GM23338 (cell line): Measurements from ENCODE around the gene EPHB1. TPM values are rescaled to one million over a fixed set of nuclear protein-coding genes. Genes with fewer than 3 reads are reported as not detected.

Experiments used
- ATAC-seq: fragments of 200-7000 bp; cut with Tn5 transposase; 3 replicates; pipeline ENCODE4 v1.9.1; 2020
- DNase-seq: peaks from one replicate; pipeline ENCODE4 v3.0.0-alpha.2; 2015; ENCODE audit warnings: low spot score
- H2AFZ ChIP-seq: fragments of 200-600 bp; sonication (generic); 2 replicates; pipeline ENCODE4 v1.8.0; 2016; ENCODE audit warnings: antibody characterized with exemption, mild to moderate bottlenecking, moderate library complexity
- H3F3A ChIP-seq: fragments of 200-600 bp; sonication (generic); replicated peaks from 2 replicates; pipeline ENCODE4 v1.8.0; 2017; ENCODE audit warnings: antibody characterized with exemption, mixed run types, low read depth
- H3K27ac ChIP-seq: fragments of 200-600 bp; sonication (generic); 2 replicates; pipeline ENCODE4 v1.6.1; 2016; ENCODE audit warnings: low read depth
- H3K27me3 ChIP-seq: fragments of 200-600 bp; sonication (generic); 2 replicates; pipeline ENCODE4 v1.8.0; 2016; ENCODE audit warnings: mild to moderate bottlenecking, mixed run types, moderate library complexity; ENCODE audit not compliant: insufficient read depth
- H3K36me3 ChIP-seq: fragments of 200-600 bp; sonication (generic); 2 replicates; pipeline ENCODE4 v1.8.0; 2016; ENCODE audit warnings: mild to moderate bottlenecking; ENCODE audit not compliant: insufficient read depth
- H3K4me1 ChIP-seq: fragments of 200-600 bp; sonication (generic); 2 replicates; pipeline ENCODE4 v1.8.0; 2016; ENCODE audit warnings: mild to moderate bottlenecking, moderate library complexity; ENCODE audit not compliant: insufficient read depth
- H3K4me2 ChIP-seq: fragments of 200-600 bp; sonication (generic); 2 replicates; pipeline ENCODE4 v1.7.1; 2017; ENCODE audit warnings: mixed run types
- H3K4me3 ChIP-seq: fragments of 200-600 bp; sonication (generic); 2 replicates; pipeline ENCODE4 v1.6.1; 2016; ENCODE audit warnings: mixed run types
- H3K79me2 ChIP-seq: fragments of 200-600 bp; sonication (generic); replicated peaks from 2 replicates; pipeline ENCODE4 v1.8.0; 2017; ENCODE audit warnings: mild to moderate bottlenecking; ENCODE audit not compliant: insufficient read depth
- H3K9me2 ChIP-seq: fragments of 200-600 bp; sonication (generic); 2 replicates; pipeline ENCODE4 v1.8.0; 2017; ENCODE audit not compliant: insufficient read depth
- H4K20me1 ChIP-seq: fragments of 200-600 bp; sonication (generic); replicated peaks from 2 replicates; pipeline ENCODE4 v1.8.0; 2017; ENCODE audit warnings: mild to moderate bottlenecking; ENCODE audit not compliant: insufficient read depth
- H3K27ac Mint-ChIP-seq: 2 replicates; pipeline ENCODE4 v1.8.0; 2020; ENCODE audit warnings: inconsistent platforms, mild to moderate bottlenecking, moderate library complexity, mixed read lengths
- H3K27me3 Mint-ChIP-seq: 3 replicates; pipeline ENCODE4 v1.8.0; 2022; ENCODE audit warnings: low read depth, mild to moderate bottlenecking, moderate library complexity, mixed read lengths, inconsistent platforms; ENCODE audit not compliant: insufficient read depth, poor library complexity
- H3K36me3 Mint-ChIP-seq: 3 replicates; pipeline ENCODE4 v1.8.0; 2021; ENCODE audit warnings: low read depth, mild to moderate bottlenecking, inconsistent platforms, moderate library complexity, mixed read lengths
- H3K4me1 Mint-ChIP-seq: 3 replicates; pipeline ENCODE4 v1.8.0; 2020; ENCODE audit warnings: mild to moderate bottlenecking, inconsistent platforms, mixed read lengths
- H3K4me3 Mint-ChIP-seq: 3 replicates; pipeline ENCODE4 v1.8.0; 2021; ENCODE audit warnings: moderate library complexity, mild to moderate bottlenecking, inconsistent platforms, mixed read lengths
- H3K9me3 Mint-ChIP-seq: 3 replicates; pipeline ENCODE4 v1.8.0; 2020; ENCODE audit warnings: moderate library complexity, mild to moderate bottlenecking, inconsistent platforms, mixed read lengths
- ETS1 ChIP-seq: IDR thresholded peaks from 2 replicates; pipeline ENCODE4 v1.6.1; 2016; ENCODE audit warnings: antibody characterized with exemption
- EZH2phosphoT487 ChIP-seq: fragments of 200-600 bp; sonication (generic); IDR thresholded peaks from one replicate; pipeline ENCODE4 v1.8.1; 2018; ENCODE audit warnings: antibody characterized with exemption; ENCODE audit not compliant: unreplicated experiment
- JUNB ChIP-seq: IDR thresholded peaks from one replicate; pipeline ENCODE4 v1.6.1; 2016; ENCODE audit warnings: antibody characterized with exemption; ENCODE audit not compliant: unreplicated experiment
- ZNF114 ChIP-seq: fragments of 250-450 bp; sonication (Bioruptor Pico); IDR thresholded peaks from 2 replicates; pipeline ENCODE4 v1.5.0; 2020; ENCODE audit warnings: mild to moderate bottlenecking, moderate library complexity
- ZNF331 ChIP-seq: fragments of 250-450 bp; sonication (Bioruptor Pico); IDR thresholded peaks from 2 replicates; pipeline ENCODE4 v1.5.0; 2020; ENCODE audit warnings: low read depth, mild to moderate bottlenecking, moderate library complexity
- polyA plus RNA-seq: library from polyadenylated mRNA; unstranded; fragments of >200 nt; fragmentation: Nextera tagmentation; extraction: Ambion mirVana; gene quantifications from 2 replicates; pipeline ENCODE4 v1.2.1, GENCODE V29; 2016
- total RNA-seq: library from RNA; depleted of rRNA; stranded (reverse); fragments of >200 nt; shearing (Covaris generic); gene quantifications from 2 replicates; pipeline ENCODE4 v1.2.3, GENCODE V29; 2014
- TF ChIP-seq, protein P1 (sequence below): fragments of 250-450 bp; sonication (Bioruptor Pico); IDR thresholded peaks from 2 replicates; pipeline ENCODE4 v1.5.0; 2020; ENCODE audit warnings: mild to moderate bottlenecking, moderate library complexity

Gene EPHB1
- total and polyA plus RNA-seq, 2 experiments from 2014 or later, result 2.7 to 5.2 TPM

DNA sequence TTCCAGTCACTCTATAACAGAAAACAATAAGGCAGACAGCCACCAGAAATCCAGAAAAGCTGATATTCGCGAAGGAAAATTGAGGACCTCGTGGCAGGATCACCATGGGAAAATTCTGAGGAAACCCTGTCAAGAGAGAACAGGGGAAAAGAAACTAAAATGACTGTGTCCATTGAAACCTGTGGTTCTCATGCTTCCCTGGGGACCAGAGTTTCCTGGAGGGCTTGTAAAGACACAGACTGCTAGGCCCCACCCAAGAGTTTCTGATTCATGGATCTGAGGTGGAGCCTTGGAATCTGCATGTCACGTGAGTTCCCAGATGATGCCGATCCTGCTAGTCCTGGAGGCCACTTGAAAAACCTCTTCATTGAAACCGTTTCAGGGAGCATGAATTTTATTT lies 420.5 kb downstream of the EPHB1 start (continued):
- TF ChIP-seq, protein P1, sequence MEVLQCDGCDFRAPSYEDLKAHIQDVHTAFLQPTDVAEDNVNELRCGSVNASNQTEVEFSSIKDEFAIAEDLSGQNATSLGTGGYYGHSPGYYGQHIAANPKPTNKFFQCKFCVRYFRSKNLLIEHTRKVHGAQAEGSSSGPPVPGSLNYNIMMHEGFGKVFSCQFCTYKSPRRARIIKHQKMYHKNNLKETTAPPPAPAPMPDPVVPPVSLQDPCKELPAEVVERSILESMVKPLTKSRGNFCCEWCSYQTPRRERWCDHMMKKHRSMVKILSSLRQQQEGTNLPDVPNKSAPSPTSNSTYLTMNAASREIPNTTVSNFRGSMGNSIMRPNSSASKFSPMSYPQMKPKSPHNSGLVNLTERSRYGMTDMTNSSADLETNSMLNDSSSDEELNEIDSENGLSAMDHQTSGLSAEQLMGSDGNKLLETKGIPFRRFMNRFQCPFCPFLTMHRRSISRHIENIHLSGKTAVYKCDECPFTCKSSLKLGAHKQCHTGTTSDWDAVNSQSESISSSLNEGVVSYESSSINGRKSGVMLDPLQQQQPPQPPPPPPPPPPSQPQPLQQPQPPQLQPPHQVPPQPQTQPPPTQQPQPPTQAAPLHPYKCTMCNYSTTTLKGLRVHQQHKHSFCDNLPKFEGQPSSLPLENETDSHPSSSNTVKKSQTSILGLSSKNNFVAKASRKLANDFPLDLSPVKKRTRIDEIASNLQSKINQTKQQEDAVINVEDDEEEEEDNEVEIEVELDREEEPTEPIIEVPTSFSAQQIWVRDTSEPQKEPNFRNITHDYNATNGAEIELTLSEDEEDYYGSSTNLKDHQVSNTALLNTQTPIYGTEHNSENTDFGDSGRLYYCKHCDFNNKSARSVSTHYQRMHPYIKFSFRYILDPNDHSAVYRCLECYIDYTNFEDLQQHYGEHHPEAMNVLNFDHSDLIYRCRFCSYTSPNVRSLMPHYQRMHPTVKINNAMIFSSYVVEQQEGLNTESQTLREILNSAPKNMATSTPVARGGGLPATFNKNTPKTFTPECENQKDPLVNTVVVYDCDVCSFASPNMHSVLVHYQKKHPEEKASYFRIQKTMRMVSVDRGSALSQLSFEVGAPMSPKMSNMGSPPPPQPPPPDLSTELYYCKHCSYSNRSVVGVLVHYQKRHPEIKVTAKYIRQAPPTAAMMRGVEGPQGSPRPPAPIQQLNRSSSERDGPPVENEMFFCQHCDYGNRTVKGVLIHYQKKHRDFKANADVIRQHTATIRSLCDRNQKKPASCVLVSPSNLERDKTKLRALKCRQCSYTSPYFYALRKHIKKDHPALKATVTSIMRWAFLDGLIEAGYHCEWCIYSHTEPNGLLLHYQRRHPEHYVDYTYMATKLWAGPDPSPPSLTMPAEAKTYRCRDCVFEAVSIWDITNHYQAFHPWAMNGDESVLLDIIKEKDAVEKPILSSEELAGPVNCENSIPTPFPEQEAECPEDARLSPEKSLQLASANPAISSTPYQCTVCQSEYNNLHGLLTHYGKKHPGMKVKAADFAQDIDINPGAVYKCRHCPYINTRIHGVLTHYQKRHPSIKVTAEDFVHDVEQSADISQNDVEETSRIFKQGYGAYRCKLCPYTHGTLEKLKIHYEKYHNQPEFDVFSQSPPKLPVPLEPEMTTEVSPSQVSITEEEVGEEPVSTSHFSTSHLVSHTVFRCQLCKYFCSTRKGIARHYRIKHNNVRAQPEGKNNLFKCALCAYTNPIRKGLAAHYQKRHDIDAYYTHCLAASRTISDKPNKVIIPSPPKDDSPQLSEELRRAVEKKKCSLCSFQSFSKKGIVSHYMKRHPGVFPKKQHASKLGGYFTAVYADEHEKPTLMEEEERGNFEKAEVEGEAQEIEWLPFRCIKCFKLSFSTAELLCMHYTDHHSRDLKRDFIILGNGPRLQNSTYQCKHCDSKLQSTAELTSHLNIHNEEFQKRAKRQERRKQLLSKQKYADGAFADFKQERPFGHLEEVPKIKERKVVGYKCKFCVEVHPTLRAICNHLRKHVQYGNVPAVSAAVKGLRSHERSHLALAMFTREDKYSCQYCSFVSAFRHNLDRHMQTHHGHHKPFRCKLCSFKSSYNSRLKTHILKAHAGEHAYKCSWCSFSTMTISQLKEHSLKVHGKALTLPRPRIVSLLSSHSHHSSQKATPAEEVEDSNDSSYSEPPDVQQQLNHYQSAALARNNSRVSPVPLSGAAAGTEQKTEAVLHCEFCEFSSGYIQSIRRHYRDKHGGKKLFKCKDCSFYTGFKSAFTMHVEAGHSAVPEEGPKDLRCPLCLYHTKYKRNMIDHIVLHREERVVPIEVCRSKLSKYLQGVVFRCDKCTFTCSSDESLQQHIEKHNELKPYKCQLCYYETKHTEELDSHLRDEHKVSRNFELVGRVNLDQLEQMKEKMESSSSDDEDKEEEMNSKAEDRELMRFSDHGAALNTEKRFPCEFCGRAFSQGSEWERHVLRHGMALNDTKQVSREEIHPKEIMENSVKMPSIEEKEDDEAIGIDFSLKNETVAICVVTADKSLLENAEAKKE (CRISPR knock-in tag), result no peak
- TF ChIP-seq ZNF114, result no peak

DNA sequence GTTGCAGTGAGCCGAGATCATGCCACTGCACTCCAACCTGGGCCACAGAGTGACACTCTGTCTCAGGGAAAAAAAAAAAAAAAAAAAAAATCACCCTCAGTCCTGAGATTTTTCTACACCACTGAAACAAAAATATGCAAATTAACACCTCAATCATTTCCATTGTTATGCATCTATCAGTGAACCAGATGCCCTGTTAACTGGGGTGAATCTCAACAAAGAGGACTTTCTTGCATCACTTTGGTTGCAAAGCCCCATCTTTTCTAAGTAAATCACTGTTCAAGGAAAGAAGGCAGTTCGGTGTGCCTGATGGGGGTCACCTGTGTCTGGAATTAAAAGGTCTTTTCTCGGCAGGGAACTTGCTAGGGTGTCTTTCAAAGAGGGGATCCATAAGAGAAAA lies 421.6 kb downstream of the EPHB1 start:
- DNase-seq (peak; percentile 63), ATAC-seq (peak; percentile 77)
- Histone ChIP-seq H3K4me3 (no peak overlapping the region), H3K36me3 (no peaks in the 10 kb centered on the region), H3K79me2 (no peaks in the 10 kb centered on the region), H3K27ac (peak overlapping the region; percentile 82), H3K9me2 (peaks cover 3% of the 10 kb centered on the region; the same call in 1 of the 2 replicates), H2AFZ (no peak overlapping the region), H3K4me1 (peaks cover 42% of the 10 kb centered on the region), H3K27me3 (no peaks in the 10 kb centered on the region), H4K20me1 (no peaks in the 10 kb centered on the region), H3K4me2 (no peak overlapping the region), H3F3A (no peaks in the 10 kb centered on the region; the same call in 1 of the 2 replicates)
- Mint-ChIP-seq H3K27me3 (peaks cover 12% of the 10 kb centered on the region), H3K9me3 (no peaks in the 10 kb centered on the region; the same call in 1 of the 3 replicates), H3K27ac (peak overlapping the region; percentile 77; the same call in 1 of the 2 replicates), H3K36me3 (peaks cover 6% of the 10 kb centered on the region; the same call in 1 of the 3 replicates), H3K4me1 (peaks cover 60% of the 10 kb centered on the region), H3K4me3 (no peak overlapping the region)
- no peak for TF ChIP-seq EZH2phosphoT487
- TF ChIP-seq, protein P1 (CRISPR knock-in tag), result peak; percentile 42; the same call in 1 of the 2 replicates
- TF ChIP-seq ZNF331 (CRISPR knock-in tag), result no peak
- no peak for TF ChIP-seq ETS1
- no peak for TF ChIP-seq JUNB
